NCI-H1436 treated with DMSO at 0.1 percent for 48 hours (cell line): ENCODE measurements around the gene OSBPL2.

Experiments used
- DNase-seq: peaks from one replicate; lab custom pipeline; 2025; lab: John Stamatoyannopoulos, UW

OSBPL2 gene

DNA sequence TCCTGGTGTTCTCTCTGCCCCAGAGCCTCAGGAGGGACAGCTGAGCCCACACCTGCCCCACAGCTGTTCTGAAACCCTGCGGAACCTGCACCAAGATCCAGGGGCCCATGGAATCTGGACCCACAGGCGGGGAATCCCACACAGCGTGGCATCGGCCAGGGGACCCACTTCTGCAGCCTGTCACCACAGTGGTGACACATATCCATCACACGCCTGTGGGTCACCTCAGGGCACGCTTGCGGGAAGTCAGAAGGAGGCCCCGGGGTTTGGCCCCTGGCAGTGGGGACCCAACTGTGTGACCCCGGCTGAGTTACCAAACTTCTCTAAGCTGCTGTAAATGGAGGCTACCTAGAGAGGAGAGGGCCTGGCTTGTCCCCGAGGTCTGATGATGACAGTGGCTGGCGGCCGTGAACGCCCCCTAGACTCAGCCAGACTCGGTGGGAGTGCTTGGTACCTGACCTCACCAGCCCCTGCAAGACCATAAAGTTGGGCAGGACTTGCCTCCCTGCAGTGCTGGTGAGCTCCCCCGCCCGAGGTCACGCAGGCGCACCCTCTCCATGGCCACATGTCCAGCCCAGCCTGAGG lies 16.0 kb upstream of the OSBPL2 start:
- DNase-seq = no peak

DNA sequence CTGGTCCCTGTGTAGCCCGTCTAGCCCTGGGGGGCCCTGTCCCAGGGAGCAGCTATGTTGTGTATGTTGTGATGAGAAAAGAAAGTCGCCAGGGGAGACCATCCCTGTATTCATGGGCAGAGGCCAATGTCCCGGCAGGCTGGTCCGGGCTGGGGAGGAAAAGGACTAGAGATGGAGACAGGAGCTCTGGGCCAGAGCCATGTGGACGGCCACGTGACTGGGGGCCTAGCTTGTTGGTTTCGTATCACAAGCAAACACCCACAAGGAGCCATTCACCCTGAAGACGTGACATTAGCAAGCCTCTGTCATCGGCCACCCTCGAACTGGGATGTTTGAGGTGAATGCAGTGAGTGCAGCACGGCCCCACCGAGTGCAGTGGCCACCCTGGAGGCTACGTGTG lies 15.3 kb upstream of the OSBPL2 start:
- no peak for DNase-seq

DNA sequence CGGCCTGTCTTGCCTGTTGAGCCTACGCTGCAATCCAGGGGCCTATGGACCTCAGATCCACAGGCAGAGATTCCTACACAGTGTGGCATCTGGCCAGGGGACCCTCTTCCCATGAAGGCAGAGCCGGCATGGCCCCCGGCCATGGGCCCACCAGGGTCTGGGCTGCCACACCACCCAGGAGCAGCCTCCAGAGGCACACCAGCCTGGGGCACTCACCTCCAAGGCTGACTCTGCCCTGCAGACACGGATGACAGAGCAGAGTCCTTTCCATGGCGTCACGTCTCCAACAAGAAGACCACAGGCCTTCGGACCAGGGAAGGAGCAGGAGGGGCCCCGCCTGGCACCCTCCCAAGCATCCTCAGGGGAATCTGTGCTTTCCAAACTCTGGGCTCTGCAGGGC lies 14.8 kb upstream of the OSBPL2 start:
- no peak for DNase-seq

DNA sequence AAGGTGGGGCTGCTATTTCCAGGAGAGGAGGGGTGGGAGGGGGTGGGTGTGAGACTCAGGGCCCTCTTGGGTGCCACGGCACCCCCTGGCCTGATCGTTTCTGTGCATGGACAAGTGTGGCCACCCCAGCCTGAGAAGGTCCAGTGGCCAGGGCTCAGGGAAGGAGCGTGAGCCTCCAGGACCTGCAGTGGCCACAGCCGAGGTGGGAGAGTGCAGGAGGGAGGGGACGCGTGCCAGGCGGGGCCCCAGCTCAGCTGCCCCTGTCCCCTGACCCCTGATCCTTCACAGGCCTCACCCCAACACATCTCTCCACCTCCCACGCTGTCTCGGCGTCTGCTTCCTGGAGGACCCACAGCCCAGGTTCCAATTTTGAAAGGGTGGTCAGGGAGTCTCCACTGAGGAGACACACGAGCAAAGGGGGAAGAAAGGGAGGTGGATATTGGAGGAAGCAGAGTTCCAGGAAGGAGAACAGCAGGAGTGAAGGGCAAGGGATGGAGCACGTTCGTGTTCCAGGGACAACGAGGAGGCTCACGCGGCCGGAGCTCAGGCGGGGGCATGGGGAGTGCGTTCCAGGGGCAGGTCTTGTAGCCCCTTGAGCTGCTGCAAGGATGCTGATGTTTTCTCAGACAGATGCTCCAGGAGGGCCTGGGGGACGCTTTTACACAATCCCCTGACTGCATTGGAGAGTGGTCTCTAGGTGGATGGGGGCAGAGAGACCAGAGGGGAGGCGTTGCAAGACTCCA lies 14.0 kb upstream of the OSBPL2 start:
- DNase-seq = no peak

DNA sequence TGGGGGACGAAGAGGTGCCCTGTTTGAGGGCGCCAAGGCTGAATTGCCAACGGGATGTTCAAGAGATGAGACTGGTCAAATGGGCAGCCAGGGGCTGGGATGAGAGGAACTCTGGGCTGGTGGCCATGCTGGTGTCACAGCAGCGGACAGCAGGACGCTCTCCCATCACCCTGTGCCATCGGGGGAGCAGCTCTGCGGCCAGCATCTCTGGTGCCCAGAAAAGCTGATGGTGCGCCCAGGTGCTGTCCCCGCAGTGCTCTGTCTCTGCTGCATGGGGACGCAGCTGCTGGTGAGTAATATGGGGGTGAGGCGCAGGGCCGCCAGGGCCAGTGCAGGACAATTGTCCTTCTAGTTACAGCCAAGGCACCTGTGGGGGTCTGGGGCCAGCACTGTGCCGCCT lies 13.3 kb upstream of the OSBPL2 start:
- DNase-seq = no peak

DNA sequence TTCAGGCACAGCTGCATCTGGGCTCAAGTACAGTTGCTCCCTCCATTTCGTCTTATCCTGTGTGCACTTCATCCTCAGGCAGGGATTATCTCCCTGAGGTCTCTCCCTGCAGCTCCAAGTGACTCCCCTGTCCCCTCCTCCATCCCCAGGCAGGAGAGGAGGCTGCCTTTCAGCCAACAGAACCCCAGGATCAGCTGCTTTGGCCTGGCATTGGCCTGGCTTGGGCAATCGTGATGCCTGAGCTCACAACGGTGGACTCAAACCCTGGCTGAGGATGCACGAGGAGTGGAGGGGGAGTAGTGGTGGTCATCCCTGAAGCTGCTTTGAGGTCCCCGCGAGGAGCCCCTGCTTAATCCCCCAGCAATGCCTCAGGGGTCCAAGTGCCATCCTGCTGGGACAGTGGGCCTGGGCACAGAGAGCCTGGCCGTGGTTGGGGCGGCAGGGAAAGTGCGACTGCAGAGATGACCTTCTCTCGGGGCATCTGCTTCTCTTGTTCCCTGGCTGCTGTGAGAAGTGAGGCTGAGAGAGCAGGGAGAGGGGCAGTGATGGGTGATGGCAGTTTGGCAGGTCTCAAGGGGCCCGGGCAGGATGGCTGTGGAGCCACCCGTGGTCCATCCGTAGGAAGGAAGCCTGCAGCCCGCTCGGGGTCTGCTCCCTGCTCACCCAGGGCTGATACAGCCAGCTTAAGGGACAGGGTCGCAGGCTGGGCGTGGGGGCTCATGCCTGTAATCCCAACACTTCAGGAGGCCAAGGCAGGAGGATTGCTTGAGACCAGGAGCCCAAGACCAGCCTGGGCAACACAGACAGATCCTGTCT lies 12.3 kb upstream of the OSBPL2 start:
- DNase-seq = no peak

DNA sequence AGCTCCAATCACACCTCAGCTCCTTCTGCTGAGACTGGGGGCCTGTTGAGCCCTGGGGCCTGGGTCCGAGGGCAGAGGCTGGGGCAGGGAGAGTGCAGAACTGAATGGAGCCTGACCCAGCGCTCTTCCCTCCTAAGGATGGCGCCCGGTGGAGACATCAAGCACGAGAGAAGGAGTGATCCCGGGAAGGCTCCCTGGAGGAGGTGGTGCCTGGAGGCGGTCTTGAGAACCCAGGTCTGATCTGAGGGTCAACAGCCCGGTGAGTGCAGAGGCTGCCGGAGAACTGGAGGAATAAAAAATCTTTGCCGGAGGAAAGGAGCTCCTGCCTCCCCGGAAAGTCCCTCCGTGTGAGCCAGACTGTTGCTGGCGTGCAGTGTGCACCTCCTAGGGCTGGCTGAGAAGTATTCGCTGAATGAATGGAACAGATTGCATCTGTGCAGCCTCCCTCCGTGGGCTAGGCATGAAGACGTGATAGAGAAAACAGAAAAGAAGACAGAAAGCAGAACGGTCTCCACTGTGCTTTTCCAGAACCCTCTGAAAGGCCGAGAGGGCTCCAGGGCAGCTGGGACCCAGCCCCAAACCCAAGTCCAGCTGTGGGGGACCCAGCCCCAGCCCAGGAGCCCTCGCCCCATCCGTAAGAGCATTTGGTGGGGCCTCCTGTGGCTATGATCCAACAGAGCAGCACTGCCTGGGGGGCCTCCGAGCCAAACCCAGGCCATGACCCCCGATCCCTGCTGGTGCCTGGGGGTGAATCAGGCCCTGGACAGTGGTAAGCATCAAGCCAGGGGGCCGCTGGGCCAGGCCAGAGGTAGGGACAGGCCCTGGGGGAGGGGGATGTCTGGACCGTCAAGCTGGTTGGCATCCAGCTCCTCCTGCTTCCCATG lies 11.4 kb upstream of the OSBPL2 start:
- no peak for DNase-seq

DNA sequence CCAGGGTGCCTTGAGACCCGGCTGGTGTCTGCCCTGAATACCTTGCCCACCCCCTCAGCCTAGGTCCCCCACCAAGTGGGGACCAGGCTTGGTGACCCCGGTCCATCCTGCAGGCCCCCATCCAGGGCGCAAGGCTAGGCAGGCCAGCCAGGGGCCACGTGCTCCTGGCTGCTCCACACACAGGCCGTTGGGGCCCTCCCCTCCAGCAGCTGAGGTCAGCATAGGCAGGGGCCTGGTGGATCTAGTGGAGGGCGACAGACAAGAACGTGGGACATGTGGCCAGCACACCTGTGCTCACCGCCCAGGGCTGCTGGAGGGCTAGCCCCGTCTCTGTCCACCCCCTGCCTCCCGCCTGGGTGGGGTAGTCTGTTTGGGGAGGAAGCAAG lies 10.7 kb upstream of the OSBPL2 start:
- DNase-seq = no peak

DNA sequence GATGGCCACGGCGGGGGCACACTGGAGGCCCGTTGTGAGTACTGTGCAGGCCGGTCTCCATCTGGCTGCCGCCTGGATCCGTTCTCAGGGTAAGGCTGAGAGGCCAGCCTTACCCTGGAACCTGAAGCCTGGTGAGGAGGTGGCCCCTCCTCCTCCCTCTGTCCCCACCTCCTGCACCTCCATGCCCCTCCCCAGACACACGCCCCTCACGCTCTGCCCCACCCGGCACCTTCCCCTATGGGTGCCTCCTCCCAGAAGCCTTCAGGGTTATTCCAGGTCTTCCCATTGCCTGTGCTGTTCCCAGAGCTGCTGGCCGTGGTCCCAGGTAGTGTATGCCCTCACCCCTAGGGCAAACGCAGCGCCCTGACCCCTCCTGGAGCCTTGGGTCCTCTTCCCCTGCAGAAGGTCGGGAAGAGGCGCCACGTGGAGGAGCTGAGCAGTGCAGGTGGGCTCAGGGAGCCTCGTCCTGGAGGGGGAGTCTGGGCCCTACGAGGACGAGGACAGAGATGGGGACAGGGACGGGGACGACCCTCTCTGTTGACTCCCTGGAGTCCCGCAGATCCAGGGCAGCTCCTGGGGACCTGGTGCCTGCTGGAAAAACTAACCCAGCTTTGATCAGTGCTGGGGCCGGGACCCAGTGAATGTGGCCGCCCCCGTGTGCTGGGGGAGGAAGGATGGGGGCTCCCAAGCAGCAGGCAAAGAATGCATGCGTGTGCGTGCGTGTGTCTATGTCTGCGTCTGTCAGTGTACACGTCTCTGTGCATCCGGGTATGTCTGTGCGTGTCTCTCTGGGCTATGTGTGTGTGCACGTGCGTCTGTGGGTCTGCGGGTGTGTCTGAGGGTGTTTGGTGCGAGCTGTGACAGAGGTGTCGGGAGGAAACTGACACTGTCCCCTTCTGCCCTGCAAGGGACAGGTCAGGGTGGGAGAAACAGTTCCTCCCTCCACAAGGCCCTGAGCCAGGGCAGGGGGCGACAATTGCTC lies 10.1 kb upstream of the OSBPL2 start:
- DNase-seq = no peak

DNA sequence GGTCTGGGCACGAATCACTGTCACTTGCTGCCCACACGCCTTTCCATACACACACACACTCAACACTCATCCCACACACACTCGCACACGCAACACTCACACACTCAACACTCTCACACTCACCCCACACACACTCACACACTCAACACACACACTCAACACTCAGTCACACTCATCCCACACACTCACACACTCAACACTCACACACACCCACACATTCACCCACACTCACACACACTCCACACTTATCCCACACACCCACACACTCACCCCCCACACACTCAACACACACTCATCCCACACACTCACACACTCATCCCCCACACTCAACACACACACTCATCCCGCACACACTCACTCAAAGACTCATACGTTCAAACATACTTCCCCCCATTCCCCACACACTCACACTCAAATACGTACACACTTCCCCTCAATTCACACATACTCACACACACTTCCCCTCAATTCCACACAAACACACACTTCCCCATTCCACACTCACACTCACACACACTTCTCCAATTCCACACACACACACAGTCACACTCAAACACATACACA lies 9.3 kb upstream of the OSBPL2 start:
- DNase-seq = no peak

DNA sequence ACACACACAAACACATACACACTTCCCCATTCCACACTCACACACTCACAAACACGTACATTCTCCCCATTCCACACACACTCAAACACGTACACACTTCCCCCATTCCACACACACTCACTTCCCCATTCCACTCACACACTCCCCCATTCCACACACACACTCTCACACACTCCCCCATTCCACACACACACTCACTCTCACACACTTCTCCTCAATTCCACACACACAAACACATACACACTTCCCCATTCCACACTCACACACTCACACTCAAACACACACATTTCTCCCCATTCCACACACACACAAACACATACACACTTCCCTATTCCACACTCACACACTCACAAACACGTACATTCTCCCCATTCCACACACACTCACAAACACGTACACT lies 8.7 kb upstream of the OSBPL2 start:
- DNase-seq = no peak

DNA sequence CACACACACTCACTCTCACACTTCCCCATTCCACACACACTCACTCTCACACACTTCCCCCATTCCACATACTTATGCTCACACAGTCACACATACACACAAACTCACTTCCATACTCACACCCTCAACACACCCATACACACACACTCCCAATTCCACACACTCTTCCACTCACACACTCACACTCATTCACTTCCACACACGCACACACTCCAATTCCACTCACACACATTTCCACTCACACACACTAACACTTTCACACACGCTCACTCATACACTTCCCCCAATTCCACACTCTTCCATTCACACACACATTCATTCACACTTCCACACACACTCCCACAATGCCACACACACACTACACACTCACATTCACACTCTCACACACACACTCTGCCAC lies 8.0 kb upstream of the OSBPL2 start:
- no peak for DNase-seq

DNA sequence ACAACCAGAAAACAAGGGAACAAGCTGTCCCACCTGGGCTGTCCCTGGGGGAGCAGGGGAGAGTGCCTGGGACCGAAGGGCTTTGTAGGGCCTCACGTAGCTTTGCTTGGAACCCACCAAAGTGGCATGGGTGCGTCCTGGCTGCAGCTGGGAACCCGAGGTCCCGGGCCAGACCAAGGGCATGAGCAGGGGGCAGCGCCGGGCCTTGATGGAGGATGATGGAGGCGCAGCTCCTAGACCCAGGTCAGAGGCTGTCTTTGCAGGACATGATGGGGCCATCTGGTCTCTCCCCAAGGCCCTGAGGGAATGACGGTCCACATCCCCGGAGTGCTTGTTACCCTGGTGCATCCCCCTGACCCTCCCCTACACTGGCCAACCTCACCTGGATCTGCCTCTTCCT lies 7.6 kb upstream of the OSBPL2 start:
- no peak for DNase-seq

DNA sequence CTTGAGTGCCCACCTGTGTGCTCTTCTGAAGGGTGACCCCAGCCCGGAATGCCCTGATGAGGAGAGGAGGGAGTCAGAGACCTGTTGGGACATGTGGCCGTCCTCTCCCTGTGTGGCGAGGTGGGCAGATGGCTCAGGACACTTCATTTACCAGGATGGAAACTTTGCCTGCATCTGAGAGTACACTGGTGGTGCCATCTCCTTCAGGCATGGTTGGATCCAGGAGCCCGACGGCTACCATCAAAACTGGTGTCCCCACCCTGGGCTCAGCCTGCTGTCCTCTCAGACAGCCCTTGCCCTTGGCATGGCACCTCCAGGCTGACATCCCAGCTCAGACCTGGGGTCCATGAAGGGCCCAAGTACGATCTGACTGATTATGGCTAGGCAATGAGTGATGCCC lies 7.0 kb upstream of the OSBPL2 start:
- no peak for DNase-seq

DNA sequence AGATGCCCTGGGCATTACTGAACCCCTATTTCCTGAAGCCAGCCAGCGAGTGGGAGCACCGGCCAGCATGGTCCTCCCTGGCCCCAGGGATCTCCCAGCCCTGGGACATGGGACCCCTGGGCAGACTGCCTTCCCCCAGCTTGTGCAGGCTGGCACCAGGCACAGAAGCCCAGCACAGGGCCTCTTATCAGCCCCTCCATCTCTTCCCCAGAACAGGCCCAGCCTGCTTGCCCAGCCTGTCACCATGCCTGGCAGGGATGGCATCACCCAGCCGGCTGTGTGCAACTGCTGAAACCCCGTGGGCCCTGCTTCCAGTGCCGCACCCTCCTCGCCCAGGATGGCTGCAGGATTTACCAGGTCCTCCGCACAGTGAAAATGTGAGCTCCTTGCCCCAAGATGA lies 6.1 kb upstream of the OSBPL2 start:
- DNase-seq = no peak

DNA sequence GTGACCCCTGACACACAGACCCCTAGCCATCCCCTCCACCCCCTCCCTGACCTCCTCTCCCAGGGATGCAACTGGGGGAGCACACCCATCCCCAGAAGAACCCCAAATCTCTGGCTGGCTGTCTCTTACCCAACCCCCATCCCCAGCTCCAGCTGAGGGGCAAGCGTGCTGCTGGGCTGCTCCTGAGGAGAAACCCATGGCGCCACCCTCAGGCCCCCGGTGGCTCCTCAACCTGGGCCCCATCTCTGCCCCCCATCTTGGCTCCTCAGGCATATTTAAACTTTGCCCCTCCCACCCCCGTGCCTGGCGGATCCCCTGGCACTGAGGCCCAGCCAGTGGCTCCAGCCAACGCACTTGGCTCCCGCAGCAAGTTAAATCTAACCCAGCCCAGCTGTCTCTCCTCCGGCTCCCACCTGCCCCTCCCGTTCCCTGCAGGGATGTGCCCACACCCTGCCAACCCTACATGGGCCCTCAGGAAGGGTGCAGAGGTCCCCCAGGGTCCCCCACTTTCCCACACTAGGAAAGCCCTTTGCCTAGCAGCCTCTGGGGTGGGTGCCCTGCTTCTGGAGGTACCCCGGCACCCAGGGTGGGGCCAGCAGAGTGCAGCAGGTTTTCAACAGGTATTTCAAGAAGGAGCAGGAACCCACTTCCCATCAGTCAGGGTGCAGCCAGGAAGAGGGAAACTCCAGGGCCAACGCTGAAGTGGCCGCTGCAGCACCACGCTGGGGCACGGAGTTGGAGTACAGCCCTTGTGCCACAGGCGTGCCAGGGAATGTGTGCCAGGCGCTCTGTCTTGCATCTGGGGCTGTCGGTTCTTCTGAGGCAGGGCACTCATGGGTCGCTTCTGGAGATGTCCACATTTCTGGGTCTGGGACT lies 5.3 kb upstream of the OSBPL2 start:
- DNase-seq = no peak

DNA sequence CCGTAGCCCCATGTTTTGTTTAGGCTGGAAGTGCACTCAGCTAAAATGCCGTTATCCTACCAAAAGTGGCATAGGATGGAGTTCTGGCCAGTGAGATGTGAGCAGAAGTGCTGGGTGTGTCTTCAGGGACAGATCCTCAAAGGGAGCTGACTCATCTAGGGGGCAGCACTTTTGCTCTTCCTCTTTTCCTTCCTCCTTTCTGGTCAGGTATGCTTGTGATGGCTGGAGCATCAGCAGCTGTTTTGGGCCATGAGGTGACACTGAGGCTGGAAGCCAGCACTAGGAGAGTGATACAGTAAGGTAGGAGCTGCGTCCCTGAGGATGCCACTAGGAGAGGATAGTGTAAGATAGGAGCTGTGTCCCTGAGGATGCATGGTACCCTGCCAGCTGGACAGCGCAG lies 4.6 kb upstream of the OSBPL2 start:
- DNase-seq = no peak

DNA sequence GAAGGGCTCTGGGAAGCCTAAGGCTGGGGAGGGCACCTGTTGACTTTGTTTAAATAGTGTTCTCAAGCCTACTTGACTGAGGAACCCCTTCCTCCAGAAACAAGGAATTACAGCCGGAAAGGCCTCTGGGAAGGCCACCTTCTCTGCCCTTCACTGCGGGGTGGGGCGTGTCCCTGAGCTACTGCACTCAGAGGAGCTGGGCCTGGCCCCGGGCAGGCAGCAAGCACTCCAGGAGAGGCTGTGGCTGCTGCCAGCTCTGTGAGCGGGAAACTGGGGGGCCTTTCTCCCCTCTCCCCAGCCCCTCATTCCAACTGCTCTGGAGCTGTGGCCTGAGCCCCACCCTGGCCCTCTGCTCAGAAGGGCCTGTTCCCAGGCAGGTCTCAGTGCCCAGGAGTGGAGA lies 4.0 kb upstream of the OSBPL2 start:
- no peak for DNase-seq

DNA sequence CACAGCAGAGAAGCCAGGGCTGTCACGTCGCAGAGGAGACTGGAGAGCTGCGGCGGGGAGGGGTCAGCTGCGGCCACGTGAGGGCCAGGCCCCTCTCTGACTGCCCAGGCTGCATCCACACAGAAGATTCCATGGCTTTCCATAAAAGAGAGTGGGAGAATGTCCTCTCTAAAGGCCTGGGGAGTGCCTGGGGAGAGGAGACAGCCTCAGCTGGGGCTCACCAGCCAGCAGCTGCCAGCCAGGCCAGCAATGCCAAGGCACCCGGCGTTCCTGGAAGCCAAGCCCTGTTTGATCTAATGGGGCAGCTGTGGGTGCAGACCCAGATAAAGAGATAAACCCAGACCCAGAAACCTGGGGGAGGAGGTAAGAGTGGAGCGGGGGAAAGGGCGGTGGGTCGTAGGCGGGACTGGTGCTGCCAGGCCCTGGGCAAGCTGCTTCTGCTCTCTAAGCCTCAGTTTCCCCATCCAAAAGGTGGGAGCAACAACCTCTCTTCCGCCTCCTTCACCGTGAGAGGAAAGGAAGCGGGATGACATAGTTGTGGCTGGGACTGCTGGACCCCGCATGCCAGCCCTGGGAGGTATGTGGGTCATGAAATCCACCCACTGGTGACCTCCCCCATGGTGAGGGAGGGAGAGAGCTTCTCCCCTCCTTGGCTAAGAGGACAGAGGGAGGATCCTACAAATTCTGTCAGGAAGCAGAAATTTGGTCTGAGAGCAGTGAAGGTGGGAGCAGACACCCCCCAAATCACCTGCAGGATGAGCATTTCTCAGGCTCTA lies 3.1 kb upstream of the OSBPL2 start:
- DNase-seq = no peak
